Parathyroid adenoma (tissue), 2 donors: Measurements from ENCODE around the gene CTSZ.

Experiments
- H2AFZ ChIP-seq: fragments of 300-600 bp; sonication (generic); one replicate; pipeline ENCODE4 v1.7.0; 2017; ENCODE audit warnings: antibody characterized with exemption, mild to moderate bottlenecking
- H3K27ac ChIP-seq: fragments of 300-600 bp; sonication (generic); one replicate; pipeline ENCODE4 v1.7.0; 2017
- H3K27me3 ChIP-seq: fragments of 300-600 bp; sonication (generic); one replicate; pipeline ENCODE4 v1.7.0; 2017; ENCODE audit warnings: low read length; ENCODE audit not compliant: control insufficient read depth, insufficient read depth
- H3K36me3 ChIP-seq: fragments of 300-600 bp; sonication (generic); one replicate; pipeline ENCODE4 v1.7.0; 2017; ENCODE audit warnings: low read length; ENCODE audit not compliant: control insufficient read depth, insufficient read depth
- H3K4me1 ChIP-seq: fragments of 300-600 bp; sonication (generic); one replicate; pipeline ENCODE4 v1.7.0; 2017; ENCODE audit warnings: control low read depth
- H3K4me2 ChIP-seq: fragments of 300-600 bp; sonication (generic); one replicate; pipeline ENCODE4 v1.7.0; 2017; ENCODE audit warnings: low read length
- H3K4me3 ChIP-seq: fragments of 300-600 bp; sonication (generic); one replicate; pipeline ENCODE4 v1.7.0; 2017; ENCODE audit warnings: low read depth, low read length
- H3K79me2 ChIP-seq: fragments of 300-600 bp; sonication (generic); one replicate; pipeline ENCODE4 v1.7.0; 2017; ENCODE audit warnings: control low read depth
- H3K9ac ChIP-seq: fragments of 300-600 bp; sonication (generic); one replicate; pipeline ENCODE4 v1.7.0; 2017; ENCODE audit warnings: mild to moderate bottlenecking
- H3K9me3 ChIP-seq: fragments of 300-600 bp; sonication (generic); one replicate; pipeline ENCODE4 v1.7.0; 2017; ENCODE audit warnings: low read length; ENCODE audit not compliant: control insufficient read depth
- CTCF ChIP-seq: fragments of 300-600 bp; sonication (generic); IDR thresholded peaks from one replicate; pipeline ENCODE4 v1.7.0; 2017; ENCODE audit warnings: antibody characterized with exemption, mild to moderate bottlenecking
- donor health status: primary hyperparathyroidism.

Gene CTSZ

GRCh38 chr20:59004763-59005522, 2.1 kb downstream of the CTSZ start:
- no peak for TF ChIP-seq CTCF
- H3K27me3 ChIP-seq: no peaks in the 10 kb centered on the region
- peak overlapping the region; percentile 88 for H3K4me3 ChIP-seq
- no peaks in the 10 kb centered on the region for H3K36me3 ChIP-seq
- no peak overlapping the region for H2AFZ ChIP-seq
- no peak overlapping the region for H3K27ac ChIP-seq
- H3K9ac ChIP-seq: no peak overlapping the region
- H3K79me2 ChIP-seq: peaks cover 12% of the 10 kb centered on the region
- peaks cover 17% of the 10 kb centered on the region for H3K4me1 ChIP-seq
- peak overlapping the region; percentile 99 for H3K4me2 ChIP-seq
- no peaks in the 10 kb centered on the region for H3K9me3 ChIP-seq

DNA sequence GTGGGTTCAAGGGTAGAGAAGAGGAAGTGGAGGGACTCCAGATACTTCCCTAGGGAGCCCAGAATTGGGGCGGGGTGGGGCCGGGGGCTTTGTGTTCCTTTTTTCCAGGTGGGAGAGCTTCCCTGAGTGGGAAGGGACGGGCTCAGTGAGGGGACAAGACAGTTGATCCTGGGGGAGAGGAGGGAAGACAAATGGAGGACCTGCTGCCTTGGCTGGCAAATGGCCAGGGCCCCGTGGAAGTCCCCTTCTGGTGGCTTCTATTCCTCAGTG, 2.6 kb downstream of the CTSZ start:
- Histone ChIP-seq H3K4me3 (no peak overlapping the region), H3K27me3 (no peaks in the 10 kb centered on the region), H3K4me1 (peaks cover 17% of the 10 kb centered on the region), H3K79me2 (peaks cover 12% of the 10 kb centered on the region), H3K4me2 (no peak overlapping the region), H2AFZ (no peak overlapping the region), H3K36me3 (no peaks in the 10 kb centered on the region), H3K27ac (no peak overlapping the region), H3K9ac (no peak overlapping the region), H3K9me3 (no peaks in the 10 kb centered on the region)
- no peak for TF ChIP-seq CTCF

- peaks cover 17% of the 10 kb centered on the region for H3K4me1 ChIP-seq
- H3K36me3 ChIP-seq: no peaks in the 10 kb centered on the region
- no peaks in the 10 kb centered on the region for H3K27me3 ChIP-seq
- no peak overlapping the region for H2AFZ ChIP-seq
- no peak overlapping the region for H3K9ac ChIP-seq
- no peak overlapping the region for H3K4me3 ChIP-seq
- no peaks in the 10 kb centered on the region for H3K9me3 ChIP-seq
- H3K27ac ChIP-seq: no peak overlapping the region
- peaks cover 12% of the 10 kb centered on the region for H3K79me2 ChIP-seq
- no peak for TF ChIP-seq CTCF
- H3K4me2 ChIP-seq: no peak overlapping the region
Measured at GRCh38 chr20:59003836-59004492, 3.1 kb downstream of the CTSZ start.

GRCh38 chr20:59002874-59003399, 4.1 kb downstream of the CTSZ start:
- no peak overlapping the region for H3K4me3 ChIP-seq
- peaks cover 12% of the 10 kb centered on the region for H3K79me2 ChIP-seq
- H3K4me2 ChIP-seq: no peak overlapping the region
- peaks cover 17% of the 10 kb centered on the region for H3K4me1 ChIP-seq
- H3K27me3 ChIP-seq: no peaks in the 10 kb centered on the region
- no peak overlapping the region for H3K9ac ChIP-seq
- no peak overlapping the region for H3K27ac ChIP-seq
- no peak overlapping the region for H2AFZ ChIP-seq
- no peaks in the 10 kb centered on the region for H3K9me3 ChIP-seq
- no peaks in the 10 kb centered on the region for H3K36me3 ChIP-seq
- no peak for TF ChIP-seq CTCF
